Measurements from ENCODE around the gene AIFM2.
"Not testable (repeated sequence)": the region's sequence is repeated elsewhere in the genome, so short reads cannot be mapped to it uniquely, and the experiment has no call there.

The AIFM2 gene

GRCh38 chr10:70121281-70121949 is 11.2 kb downstream of the AIFM2 start:
- DNase-seq: no peak

GRCh38 chr10:70120417-70120816 is 12.2 kb downstream of the AIFM2 start:
- no peak for DNase-seq

GRCh38 chr10:70119623-70120022 is 13.0 kb downstream of the AIFM2 start:
- no peak for DNase-seq

GRCh38 chr10:70119197-70119596 is 13.4 kb downstream of the AIFM2 start:
- no peak for DNase-seq

- DNase-seq: no peak
Observed at GRCh38 chr10:70118196-70118595, 14.4 kb downstream of the AIFM2 start.

- no peak for DNase-seq
Observed at GRCh38 chr10:70117646-70118045, 15.0 kb downstream of the AIFM2 start.

- DNase-seq: peak; percentile 12 to 14
Observed at GRCh38 chr10:70115948-70116682, 16.5 kb downstream of the AIFM2 start.

GRCh38 chr10:70114902-70115301 is 17.7 kb downstream of the AIFM2 start:
- no peak for DNase-seq

- no peak for DNase-seq
Observed at GRCh38 chr10:70112071-70112470, 20.6 kb downstream of the AIFM2 start.

- no peak for DNase-seq
Observed at GRCh38 chr10:70111496-70111895, 21.1 kb downstream of the AIFM2 start.

GRCh38 chr10:70109064-70109729 is 23.4 kb downstream of the AIFM2 start:
- DNase-seq: no peak

- DNase-seq: no peak
Observed at GRCh38 chr10:70106958-70107791, 25.4 kb downstream of the AIFM2 start.

- no peak for DNase-seq
Observed at GRCh38 chr10:70101668-70102067, 31.0 kb downstream of the AIFM2 start.

GRCh38 chr10:70101068-70101562 is 31.5 kb downstream of the AIFM2 start:
- not testable (repeated sequence) for DNase-seq

GRCh38 chr10:70098271-70098670 is 34.4 kb downstream of the AIFM2 start:
- no peak for DNase-seq

- DNase-seq: no peak
Observed at GRCh38 chr10:70097459-70097858, 35.2 kb downstream of the AIFM2 start.

- DNase-seq: no peak
Observed at GRCh38 chr10:70096705-70097420, 35.8 kb downstream of the AIFM2 start.

- no peak for DNase-seq
Observed at GRCh38 chr10:70096016-70096704, 36.5 kb downstream of the AIFM2 start.

- no peak for DNase-seq
Observed at GRCh38 chr10:70094250-70094649, 38.4 kb downstream of the AIFM2 start.

- no peak for DNase-seq
Observed at GRCh38 chr10:70093335-70093944, 39.2 kb downstream of the AIFM2 start.

- no peak for DNase-seq
Observed at GRCh38 chr10:70092389-70092718, 40.3 kb downstream of the AIFM2 start.
